Vagina (tissue), 2 donors: ENCODE measurements around the gene VPS9D1.

ENCODE experiments used
- POLR2A ChIP-seq, 2 donors: fragments of 450-650 bp; IDR thresholded peaks; one replicate each; pipeline ENCODE4 v1.6.1; 2017; ENCODE audit warnings: antibody characterized with exemption in 2 of 2, mild to moderate bottlenecking in 2 of 2, moderate library complexity in 2 of 2
- POLR2AphosphoS5 ChIP-seq, 2 donors: sonication (generic); formaldehyde crosslinking; IDR thresholded peaks; one replicate each; pipeline ENCODE4 v1.9.0; 2017; ENCODE audit warnings: antibody characterized with exemption in 2 of 2, mild to moderate bottlenecking in 2 of 2, low read depth in 1 of 2; ENCODE audit not compliant: insufficient read depth in 1 of 2
- TF ChIP-seq, protein P1 (sequence below), 3 experiments: fragments of 450-650 bp in 2 of 3; fragments of 200-600 bp in 1 of 3; sonication (generic) in 1 of 3; IDR thresholded peaks; one replicate each; pipeline ENCODE4 v1.5.1; 2017 to 2019; ENCODE audit warnings: antibody characterized with exemption in 3 of 3, mild to moderate bottlenecking in 2 of 3, moderate library complexity in 2 of 3

DNA sequence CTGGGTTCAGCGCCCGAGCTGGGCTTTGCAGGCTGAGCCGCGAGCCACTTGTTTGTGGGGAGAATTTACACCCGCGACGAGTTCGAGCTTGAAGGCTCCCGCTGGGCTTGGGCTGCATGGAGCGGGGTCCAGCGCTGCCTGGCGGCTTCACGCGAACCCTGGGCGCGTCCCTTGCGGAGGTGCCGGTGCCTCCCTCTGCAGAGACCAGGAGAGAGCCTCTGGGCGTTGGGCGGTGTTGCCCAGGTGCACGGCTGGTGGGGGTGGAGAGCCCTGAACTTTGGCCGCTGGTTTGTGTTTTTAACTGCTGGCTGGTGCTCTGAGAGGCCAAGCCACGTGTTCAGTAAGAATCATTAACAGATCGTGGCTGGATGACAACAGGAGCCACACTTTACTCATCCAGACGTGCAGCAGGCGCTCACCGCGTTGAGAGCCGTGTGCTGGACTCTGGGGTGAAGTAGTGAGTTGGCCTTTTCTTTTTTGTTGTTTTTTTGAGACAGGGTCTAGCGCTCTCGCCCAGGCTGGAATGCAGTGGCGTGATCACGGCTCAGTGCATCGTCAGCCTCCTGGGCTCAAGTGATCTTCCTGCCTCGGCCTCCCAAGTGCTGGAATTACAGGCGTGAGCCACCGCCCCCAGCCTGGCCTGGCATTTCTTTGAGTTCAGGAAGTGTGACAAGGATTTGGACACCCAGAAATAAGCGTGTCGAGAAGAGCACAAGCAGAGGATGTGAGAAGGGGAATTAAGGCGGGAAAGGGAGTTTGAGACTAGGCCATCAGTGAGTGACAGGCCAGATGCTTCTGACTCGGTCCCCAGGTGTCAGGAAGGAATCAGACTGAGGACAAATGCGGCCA, 33.4 kb downstream of the VPS9D1 start:
- TF ChIP-seq, protein P1, sequence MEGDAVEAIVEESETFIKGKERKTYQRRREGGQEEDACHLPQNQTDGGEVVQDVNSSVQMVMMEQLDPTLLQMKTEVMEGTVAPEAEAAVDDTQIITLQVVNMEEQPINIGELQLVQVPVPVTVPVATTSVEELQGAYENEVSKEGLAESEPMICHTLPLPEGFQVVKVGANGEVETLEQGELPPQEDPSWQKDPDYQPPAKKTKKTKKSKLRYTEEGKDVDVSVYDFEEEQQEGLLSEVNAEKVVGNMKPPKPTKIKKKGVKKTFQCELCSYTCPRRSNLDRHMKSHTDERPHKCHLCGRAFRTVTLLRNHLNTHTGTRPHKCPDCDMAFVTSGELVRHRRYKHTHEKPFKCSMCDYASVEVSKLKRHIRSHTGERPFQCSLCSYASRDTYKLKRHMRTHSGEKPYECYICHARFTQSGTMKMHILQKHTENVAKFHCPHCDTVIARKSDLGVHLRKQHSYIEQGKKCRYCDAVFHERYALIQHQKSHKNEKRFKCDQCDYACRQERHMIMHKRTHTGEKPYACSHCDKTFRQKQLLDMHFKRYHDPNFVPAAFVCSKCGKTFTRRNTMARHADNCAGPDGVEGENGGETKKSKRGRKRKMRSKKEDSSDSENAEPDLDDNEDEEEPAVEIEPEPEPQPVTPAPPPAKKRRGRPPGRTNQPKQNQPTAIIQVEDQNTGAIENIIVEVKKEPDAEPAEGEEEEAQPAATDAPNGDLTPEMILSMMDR (IDR thresholded peaks at IDR 0.05), result no peak
- TF ChIP-seq POLR2AphosphoS5 (IDR thresholded peaks at IDR 0.05; ENCODE audit: insufficient read depth in 1 of 2, low read depth in 1 of 2) (no peak), POLR2A (IDR thresholded peaks at IDR 0.05) (no peak)
